Peyer's patch (tissue), 4 donors: ENCODE measurements around the gene PCYOX1L.

Experiments
- POLR2A ChIP-seq, 2 donors: fragments of 450-650 bp; IDR thresholded peaks; one replicate each; pipeline ENCODE4 v1.5.1; 2017; ENCODE audit warnings: antibody characterized with exemption in 2 of 2, mild to moderate bottlenecking in 2 of 2, moderate library complexity in 2 of 2
- TF ChIP-seq, protein P1 (sequence below), 6 experiments: fragments of 450-650 bp in 4 of 6; fragments of 200-600 bp in 2 of 6; sonication (generic) in 1 of 6; IDR thresholded peaks; one replicate each; pipeline ENCODE4 v1.5.1; 2017 to 2019; ENCODE audit warnings: antibody characterized with exemption in 6 of 6, mild to moderate bottlenecking in 3 of 6, moderate library complexity in 1 of 6

DNA sequence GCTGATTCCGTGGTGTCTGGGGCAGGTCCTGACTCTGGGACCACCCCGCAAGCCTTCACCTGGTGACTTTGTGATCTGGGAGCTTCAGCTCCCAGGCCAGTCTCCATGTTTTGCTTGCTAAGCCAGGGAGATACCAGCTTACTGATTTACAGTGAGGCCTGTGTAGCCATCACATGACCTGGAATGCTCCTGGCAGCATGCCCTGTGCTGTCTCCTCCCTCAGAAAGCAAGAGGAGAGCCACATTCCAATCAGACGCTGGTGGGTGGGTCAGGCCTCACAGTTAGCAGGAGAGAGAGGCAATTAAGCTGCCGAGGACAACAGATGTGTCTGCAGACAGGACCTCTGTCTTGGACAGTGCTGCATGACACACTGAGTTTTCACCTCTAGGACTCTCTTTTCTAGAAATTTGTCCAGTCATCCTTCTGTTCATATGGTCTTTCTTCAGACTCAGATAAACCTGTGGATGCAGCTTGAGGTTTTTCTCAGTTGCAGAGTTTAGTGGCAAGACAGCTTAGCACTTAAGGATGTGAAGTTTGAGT lies 37.0 kb upstream of the PCYOX1L start:
- peak in 1 of 2 donors; percentile 55 for TF ChIP-seq POLR2A (IDR thresholded peaks at IDR 0.05)
- TF ChIP-seq, protein P1, sequence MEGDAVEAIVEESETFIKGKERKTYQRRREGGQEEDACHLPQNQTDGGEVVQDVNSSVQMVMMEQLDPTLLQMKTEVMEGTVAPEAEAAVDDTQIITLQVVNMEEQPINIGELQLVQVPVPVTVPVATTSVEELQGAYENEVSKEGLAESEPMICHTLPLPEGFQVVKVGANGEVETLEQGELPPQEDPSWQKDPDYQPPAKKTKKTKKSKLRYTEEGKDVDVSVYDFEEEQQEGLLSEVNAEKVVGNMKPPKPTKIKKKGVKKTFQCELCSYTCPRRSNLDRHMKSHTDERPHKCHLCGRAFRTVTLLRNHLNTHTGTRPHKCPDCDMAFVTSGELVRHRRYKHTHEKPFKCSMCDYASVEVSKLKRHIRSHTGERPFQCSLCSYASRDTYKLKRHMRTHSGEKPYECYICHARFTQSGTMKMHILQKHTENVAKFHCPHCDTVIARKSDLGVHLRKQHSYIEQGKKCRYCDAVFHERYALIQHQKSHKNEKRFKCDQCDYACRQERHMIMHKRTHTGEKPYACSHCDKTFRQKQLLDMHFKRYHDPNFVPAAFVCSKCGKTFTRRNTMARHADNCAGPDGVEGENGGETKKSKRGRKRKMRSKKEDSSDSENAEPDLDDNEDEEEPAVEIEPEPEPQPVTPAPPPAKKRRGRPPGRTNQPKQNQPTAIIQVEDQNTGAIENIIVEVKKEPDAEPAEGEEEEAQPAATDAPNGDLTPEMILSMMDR (IDR thresholded peaks at IDR 0.05) = peak in 2 of 6 experiments; percentile 6 to 15
